Inflammatory macrophage treated with lipopolysaccharide for 4 hours (primary cell): ENCODE results near the gene UBA3.

ENCODE experiments used
- DNase-seq: peaks from one replicate; pipeline ENCODE4 v3.0.0-alpha.2; 2020

UBA3 gene

DNA sequence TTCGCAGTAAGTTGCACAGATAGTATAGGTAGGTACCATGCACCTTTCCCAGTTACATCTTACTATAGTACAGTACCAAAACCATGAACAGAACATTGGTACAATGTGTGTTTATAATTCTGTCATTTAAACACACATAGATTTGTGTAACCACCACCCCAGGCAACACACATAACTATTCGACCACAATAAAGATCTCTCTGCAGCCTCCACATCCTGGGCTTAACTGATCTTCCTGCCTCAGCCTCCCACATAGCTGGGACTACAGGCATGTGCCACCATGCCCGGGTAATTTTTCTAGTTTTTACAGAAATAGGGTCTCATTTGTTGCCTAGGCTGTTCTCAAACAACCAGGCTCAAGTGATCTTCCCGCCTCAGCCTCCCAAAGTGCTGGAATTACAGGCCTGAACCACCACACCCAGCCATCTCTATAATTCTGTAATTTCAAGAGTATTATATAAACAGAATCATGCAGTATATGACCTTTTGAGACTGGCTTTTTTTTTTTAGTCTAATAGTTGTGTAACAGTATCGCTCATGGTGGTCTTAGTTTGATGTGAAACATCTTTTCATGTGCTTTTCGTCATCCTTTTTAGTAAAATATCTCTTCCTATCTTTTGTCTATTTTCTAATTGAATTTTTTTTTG, 14.7 kb downstream of the UBA3 start:
- no peak for DNase-seq

DNA sequence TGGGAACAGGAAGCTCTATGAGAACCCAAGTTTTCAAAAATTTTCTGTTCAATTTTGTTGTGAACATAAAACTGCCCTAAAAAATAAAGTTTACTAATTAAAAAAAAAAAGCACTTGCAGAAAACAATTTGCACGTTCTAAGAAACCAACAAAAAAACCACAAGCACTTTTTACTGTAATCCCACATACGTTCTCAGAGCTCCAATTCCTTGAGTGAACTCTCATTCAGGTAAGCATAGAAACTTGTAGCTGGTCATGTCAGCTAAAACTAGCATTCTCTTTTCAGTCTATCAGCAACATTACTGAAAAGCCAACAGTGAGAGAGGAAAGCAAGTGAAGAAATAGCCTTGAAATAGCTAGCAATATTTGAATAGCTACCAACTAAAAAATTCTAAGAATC, 16.5 kb downstream of the UBA3 start:
- no peak for DNase-seq

DNA sequence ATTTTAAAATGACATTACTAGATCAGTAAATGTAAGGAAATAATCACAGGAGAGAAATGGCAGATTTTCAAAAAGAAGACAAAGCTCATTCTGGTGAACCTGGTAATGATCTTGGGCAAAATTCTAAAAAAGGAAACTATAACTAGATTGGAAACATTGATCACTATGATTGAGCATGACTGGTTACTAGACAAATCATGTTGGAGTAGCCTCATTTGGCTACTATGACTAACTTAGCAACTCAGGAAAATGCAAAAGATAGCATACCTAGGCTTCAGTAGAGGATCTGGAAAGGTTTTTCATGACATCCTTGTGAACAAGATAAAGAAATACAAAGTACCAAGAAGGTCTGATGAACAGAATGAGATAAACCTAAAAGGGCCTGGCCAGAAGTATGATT, 20.5 kb downstream of the UBA3 start:
- DNase-seq: no peak

DNA sequence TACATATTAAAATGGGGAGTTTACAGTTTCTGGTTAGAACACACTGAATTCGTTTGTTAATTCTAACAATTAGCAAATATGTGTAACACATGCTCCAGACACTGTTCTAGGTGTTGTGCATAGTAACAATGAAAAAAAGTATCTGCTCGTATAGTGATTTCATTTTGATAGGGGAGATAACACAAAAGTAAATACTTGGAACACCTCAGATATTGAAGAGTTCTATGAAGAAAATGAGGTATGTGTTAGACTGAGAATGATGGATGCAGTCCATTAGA, 21.3 kb downstream of the UBA3 start:
- no peak for DNase-seq

DNA sequence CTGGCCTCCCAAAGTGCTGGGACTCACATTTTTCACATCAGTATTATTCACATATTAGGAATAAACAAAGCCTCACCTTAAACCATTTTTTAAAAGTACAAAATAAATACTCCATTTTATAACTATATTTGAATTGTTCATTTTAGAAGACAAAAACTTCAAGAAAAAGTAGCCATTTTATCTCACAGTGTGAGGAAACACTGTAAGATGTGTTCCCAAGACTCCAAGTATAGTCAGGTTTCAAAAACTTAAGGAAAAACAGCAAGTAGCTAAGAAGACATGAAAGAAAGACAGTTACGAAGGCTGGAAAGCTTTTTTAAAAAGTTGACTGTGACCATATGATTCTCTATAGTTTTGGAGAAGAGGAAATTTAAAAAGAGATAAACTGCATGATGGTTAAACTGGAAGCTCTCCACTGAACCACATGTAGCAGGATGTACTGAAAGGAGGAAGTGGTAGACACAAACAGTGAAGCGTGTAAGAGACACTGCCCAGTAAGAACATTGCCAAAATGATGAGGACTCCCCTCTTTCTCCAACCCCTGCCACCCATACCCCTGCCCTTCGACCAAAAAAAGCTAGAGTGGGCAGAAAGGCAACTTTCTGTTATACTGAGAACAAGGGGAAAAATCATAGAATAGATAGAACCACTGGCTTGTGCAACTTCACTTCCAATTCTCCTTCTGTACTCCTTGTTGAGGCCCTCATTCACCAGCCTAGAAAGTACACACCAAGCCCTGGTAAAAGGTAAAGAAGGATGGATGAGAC, 21.8 kb downstream of the UBA3 start:
- no peak for DNase-seq

DNA sequence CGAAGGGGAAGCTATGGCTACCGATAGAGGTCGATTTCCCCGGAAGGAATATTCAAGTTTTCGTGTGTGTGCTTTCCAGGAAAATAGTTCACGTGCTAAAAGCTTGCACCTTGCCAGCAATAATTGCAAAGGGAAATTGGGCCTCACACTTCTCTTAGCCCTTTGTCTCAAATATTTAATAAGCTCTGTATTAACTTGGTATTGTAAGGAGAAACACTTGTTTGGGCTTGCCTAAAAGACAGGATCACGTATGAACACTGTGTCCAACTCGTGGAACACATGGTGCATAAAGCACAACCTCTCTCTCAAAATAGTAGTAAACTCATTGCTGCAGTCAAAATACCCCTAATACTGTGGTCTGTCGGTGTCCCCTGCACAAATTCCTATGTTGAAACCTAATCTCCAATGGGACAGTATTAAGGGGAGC, 27.7 kb downstream of the UBA3 start:
- no peak for DNase-seq

DNA sequence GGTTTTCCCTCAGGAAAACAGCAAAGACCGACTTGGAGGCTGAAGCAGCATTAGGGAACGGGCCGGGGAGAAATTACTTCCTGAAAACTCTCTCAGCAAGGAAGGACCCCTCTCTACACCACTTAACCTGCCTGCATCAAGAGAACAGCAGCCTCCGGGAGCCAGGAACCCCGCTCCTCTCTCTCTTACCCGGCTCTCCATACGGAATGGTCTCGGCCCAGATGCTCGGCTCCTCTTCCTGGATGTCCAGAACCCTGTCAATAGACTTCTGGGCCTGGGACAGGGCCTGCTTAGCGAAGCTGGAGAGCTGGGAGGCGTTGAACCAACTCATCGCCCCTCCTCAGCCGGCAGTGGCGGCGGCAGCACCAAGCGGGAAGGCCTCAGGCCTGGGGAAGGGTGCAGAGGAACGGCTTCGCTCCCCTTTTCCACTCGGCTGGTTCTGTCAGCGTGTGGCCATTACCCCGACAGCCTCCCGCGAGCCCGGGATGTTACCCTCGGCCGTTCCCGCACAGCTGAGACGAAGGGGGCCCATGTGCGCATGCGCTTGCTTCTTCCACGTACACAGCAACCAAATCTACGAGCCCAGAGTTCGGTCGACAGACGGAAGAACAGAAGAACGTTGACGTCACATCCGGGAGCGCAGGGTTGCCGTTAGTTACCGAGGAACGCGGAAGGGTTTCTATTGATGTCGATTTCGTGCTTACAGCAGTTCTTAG, 28.3 kb downstream of the UBA3 start, which contains the start of gene TMF1:
Gene TMF1, minus strand, starts transcription at position 578 of the 716 bp plus-strand sequence. Its CDS starts 247 bp downstream, at position 331.
- peak; percentile 100 for DNase-seq

DNA sequence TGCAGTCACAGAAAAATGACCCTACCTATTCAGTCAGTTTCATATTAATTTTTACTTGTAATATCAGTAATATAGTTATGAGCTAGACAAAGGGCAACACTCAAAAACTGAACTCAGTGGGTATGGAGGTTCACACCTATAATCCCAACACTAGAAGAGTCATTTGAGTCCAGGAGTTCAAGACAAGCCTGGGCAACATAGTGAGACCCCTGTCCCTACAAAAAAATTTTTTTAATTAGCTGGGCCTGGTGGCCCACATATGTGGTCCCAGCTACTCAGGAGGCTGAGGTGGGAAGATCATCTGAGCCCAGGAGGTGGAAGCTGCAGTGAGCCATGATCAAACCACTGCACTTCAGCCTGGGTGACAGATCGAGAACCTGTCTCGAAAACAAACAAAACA, 31.2 kb downstream of the UBA3 start:
- no peak for DNase-seq

DNA sequence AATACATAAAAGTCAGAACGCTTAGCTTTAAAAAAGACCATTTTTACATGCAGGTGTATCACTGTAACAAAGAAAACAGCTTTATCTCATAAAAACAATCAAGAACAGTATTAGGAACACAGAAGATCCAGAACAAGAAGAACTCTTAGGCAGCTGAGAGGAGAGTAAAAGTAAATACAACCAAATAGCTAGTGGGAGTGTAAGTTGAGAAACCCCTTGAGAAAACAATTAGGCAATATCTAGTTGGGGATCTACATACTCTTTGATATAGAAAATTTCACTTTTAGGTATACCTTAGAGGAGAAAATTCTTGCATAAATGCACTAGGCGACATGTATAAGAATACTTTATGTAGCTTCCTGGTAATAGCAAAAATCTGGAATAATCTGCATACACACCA, 35.6 kb downstream of the UBA3 start:
- DNase-seq: no peak

DNA sequence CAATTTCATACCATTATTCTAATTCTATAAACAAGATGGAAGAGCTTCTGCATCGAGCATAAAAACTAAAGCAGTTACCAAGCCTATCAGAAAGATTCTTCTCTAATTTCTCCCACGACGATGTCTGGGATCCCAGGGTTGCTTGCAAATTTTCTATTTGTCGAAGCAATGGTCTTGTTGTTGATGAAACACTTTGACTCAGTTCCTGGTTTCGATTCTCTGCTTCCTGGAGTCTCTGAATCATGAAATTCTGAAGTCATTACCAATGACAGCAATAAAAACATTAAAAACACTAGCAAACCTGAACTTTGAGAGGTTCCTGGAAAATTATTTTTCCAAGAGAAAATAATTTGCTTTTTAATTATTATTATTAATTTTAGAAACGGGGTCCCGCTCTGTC, 46.7 kb downstream of the UBA3 start:
- peak; percentile 97 for DNase-seq

DNA sequence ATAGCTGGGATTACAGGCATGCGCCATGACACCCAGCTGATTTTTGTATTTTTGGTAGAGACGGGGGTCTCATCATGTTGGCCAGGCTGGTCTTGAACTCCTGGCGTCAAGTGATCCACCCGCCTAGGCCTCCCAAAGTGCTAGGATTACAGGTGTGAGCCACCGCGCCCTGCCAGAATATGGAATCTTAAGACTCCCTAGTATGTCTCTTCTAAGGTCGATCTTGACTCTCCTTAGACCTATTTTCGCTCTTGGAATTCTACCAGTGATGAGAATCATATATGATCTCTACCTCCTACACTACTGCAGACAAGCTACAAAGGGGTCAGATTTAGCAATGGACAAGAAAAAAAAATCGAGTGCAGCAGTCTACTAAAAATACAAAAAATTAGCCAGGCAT, 47.4 kb downstream of the UBA3 start:
- DNase-seq: no peak

DNA sequence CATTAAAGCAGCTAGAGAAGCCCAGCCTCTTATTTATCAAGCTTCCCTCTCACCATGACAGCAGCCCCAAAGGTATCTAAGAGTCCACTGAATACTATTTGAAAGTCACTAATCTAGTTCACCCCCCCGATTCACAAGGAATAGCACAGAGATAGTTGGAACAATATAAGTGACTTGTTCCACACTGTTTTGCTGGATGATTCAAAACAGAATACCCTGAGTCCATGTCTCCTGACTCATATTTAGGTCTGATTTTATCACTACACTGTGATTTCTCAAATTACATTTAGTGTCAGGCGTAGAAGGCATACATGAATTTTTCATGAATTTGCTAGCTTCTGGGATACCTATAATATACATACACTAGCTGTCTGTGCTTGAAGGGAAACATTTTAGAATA, 48.0 kb downstream of the UBA3 start:
- no peak for DNase-seq

DNA sequence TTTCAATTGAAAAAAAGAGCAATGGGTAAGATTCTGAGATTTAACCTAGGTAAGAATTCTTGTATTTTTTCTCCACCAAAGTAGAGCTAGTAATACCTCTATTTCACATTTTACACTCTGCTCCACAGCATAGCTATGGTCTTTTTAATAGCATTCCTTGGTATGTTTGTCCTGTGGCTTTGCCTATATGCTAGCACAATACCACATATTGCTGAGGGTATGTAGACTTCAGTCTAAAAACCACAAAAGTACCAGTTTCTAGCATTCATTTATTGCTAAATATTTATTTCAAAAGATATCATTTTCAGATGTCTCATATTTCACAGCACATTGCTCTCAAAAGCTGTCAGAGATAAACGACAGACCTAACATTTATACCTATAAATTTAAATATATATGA, 48.5 kb downstream of the UBA3 start:
- DNase-seq: no peak

DNA sequence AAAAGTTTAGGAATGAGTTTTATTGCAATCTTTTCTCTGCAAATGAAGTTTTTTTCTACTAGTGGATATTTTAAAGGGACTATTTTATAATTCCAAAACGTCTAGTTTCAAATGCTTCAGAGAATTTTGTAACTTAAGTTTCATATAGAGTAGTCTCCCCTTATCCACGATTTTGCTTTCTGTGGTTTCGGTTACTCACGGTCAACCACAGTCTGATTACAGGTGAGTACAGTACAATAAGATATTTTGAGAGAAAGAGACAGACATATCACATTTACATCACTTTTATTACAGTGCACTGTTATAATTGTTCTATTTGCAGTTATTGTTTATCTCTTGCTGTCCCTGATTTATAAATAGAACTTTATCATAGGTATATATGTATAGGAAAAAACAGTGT, 59.3 kb downstream of the UBA3 start:
- DNase-seq: no peak

DNA sequence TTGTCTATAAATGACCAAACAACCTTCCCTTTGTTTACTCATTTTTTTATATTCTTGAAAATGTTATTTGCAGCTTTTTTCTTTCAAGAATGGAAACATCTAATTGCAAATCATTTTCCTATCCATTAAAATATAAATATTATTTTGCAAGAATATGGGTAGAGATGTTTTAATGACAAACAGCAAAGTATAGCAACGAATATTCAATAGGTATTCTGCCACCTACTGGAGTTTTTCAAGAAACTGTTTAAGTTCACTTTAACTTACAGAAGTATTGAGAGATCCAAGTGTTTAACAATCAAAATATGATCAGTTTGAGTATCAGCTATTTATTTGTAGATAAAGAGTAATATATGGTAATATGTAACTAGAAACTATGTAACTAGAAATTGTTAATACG, 59.7 kb downstream of the UBA3 start:
- peak; percentile 15 for DNase-seq

DNA sequence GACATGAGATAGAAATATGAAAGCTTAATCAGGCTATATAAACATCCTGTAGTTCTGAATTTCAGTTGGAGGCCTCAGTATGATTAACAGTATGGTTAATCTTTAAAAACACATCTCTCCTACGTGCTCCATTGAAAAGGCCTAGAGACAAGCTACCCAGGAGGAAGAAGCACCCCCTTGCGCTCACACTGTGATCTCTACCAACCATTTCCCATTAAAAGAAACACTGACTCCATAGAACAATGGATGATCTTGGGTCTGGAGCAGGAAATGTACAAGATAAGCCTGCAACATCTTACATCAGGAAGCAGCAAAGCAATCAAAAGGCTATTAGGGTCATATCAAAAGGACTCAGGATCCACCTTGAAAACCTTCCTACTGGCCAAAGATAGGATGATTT, 63.3 kb downstream of the UBA3 start:
- DNase-seq: no peak

DNA sequence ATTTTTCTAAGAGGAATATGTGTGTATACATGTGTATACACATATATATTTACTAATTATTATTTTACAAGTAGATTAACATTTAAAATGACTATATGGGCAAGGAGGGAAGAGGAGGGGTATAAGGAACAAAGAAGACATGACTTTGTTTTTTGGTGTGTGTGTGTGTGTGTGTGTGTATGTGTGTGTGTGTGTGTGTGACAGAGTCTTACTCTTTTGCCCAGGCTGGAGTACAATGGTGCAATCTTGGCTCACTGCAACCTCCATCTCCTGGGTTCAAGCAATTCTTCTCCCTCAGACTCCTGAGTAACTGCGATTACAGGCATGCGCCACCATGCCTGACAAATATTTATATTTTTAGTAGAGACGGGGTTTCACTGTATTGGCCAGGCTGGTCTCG, 64.1 kb downstream of the UBA3 start:
- DNase-seq: no peak

DNA sequence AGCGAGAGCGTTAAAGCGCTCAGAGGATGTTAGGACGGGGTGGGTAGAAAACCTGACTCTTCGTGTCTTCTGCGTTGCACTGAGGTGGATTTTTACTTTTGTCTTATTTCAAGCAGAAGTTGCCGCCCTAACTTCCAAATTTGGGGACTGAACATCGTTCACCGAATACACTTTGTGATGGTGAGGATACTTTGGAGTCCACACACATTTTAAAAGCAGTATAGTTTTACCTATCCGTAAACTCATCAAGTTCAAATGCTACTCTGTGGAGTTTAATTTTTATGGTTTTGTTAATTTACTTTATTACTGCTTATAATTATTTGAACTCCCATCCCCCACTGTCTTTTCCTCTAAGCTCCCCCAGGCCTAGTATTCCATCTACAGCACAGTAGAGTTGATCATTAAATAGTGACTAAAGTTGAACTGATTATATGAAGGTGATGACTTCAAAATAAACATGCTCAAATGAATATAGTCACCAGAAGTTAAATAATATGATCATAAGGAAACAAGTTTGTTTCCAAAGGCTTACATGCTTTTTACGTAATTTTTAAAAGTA, 66.1 kb downstream of the UBA3 start:
- DNase-seq: no peak

DNA sequence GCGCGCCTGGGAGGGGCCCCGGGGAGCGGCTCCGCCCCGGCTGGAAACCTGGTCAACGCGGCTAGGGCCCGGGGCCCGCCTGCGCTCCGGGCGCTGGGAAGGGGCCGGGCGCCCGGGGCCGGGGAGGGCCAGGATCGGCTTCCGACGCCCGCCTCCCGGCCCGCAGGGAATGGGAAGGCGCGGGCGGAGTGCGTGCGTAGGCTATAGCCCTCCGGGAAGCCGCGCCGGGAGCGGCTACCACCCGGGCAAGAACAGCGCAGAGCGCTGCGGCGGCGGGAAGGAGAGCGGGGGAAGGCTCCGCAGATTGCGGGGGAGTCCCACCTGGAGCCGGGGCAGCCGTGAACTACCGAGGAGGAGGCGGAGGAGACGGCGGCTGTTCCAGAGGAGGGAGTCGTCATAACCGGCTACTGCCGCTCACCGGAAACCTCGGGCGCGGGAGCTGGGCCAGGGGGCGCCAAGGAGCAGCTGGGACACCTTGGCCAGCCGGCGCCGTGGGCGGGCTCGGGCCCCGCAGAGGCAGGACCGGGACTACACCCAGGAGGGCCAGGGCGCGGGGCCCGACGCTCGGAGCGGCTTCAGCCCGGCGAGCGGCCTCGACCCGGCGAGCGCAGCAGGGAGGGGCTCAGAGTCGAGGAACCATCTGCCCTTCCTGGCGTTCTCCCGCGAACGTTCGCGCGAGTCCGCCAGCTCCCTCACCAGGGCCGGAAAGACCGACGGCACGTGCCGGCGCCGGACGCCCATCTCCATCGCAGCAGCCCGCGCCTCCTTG, 66.7 kb downstream of the UBA3 start, which contains the start of gene EOGT:
Gene EOGT, minus strand, starts transcription at position 432 of the 769 bp plus-strand sequence. CDS start 3,838 bp downstream, outside the sequence.
- peak; percentile 85 for DNase-seq

DNA sequence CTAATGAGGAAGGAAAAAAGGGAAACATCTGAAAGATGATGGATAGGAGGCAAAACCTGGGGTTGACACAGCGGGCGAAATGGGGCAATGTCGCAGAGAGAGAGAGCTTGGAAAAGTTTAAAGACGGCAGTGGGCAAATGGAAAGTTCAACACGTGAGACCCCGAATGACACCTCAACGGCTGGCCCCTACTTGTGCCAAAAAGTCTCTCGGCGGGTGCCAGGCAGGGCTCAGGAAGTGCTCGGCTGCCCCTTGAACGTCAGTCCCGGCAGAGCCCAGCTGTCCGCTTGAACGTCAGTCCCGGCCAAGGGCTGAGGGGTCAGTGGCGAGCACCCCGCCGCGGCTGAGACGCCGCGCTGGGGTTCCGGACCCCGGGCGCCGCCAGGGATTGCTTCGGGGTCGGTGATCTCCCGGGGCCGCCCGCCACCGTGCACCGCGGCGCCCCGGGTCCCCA, 67.3 kb downstream of the UBA3 start:
- DNase-seq: peak; percentile 58

DNA sequence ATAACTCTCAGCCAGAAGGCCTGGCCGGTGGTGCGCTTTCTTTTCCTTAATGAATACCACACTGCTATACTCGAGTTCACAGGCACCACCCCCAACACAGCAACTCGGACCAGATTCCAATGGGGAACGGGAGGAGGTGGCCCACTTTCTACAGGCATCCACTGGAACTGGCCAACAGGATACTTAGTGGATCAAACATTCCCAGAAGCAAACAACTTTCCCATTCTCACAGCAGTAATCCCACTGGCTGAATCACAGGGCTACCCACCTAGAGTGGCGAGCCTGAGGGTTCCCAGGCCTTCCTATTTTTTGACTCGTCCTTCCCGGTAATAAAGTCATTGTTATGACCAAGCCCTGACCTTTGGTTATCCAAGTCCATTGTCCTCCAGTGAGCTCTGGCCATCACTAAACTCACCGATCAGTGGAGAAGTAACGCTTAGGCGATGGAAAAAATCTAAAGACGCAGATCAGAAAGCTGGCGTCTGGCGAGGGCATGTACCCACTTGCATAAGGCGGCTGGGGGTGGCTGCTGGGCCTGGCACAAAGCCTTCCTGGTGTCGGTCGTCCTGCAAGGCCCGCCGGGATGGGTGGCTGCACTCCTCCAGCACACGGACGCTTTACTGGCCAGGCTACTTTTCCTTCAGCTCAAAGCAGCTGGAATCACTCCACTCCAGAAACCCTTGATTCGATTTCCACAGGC, 67.9 kb downstream of the UBA3 start:
- DNase-seq: no peak

DNA sequence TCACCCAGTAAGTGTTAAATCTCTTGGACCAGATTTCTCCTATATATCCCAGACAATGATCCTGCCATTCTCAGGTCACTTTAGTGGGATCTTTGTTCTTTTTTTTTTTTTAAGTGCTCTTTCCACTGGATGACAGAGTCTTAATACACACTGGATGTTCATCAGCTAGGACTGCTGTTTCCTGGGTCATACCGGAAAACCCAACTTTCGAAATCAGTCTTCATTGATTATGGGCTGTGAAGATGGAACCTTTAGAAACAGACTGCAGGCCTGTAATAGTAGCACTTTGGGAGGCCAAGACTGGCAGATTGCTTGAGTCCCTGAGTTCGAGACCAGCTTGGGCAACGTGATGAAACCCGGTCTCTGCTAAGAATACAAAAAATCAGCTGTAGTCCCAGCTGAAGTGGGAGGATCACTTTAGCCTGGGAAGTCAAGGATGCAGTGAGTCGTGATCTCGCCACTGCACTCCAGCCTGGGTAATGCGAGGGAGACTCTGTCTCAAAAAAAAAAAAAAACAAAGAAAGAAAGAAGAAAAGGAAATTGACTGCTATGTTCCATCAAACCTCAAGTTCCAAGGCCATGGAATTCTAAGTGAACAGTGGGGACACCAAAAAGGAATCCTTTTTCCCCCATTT, 69.0 kb downstream of the UBA3 start:
- DNase-seq: peak; percentile 57
